K562 (cell line): Measurements from ENCODE around the gene LINS1. TPM values are rescaled to one million over a fixed set of nuclear protein-coding genes. Genes with fewer than 3 reads are reported as not detected.

Experiments used
- CSDE1 ChIP-seq, 2 experiments: fragments of 450-650 bp; IDR thresholded peaks; 2 replicates each; pipeline ENCODE4 v1.6.1; 2016; ENCODE audit warnings: mild to moderate bottlenecking in 1 of 2
- HDAC1 ChIP-seq, 2 experiments: fragments of 450-650 bp; IDR thresholded peaks; 2 replicates each; pipeline ENCODE4 v1.6.1; 2016 to 2017; ENCODE audit warnings: inconsistent platforms in 1 of 2, mild to moderate bottlenecking in 1 of 2, moderate library complexity in 1 of 2
- HNRNPL ChIP-seq: fragments of 200-400 bp; formaldehyde crosslinking; IDR thresholded peaks from 2 replicates; pipeline ENCODE4 v1.6.1; 2017; ENCODE audit warnings: low read depth, mild to moderate bottlenecking, low read length
- MGA ChIP-seq: fragments of 450-650 bp; IDR thresholded peaks from 2 replicates; pipeline ENCODE4 v1.6.1; 2016; ENCODE audit warnings: mild to moderate bottlenecking, moderate library complexity
- MTA1 ChIP-seq: fragments of 450-650 bp; IDR thresholded peaks from 2 replicates; pipeline ENCODE4 v1.6.1; 2017; ENCODE audit warnings: borderline replicate concordance
- MTA3 ChIP-seq: fragments of 450-650 bp; formaldehyde crosslinking; IDR thresholded peaks from 2 replicates; pipeline ENCODE4 v1.6.1; 2017; ENCODE audit warnings: mild to moderate bottlenecking, borderline replicate concordance
- NCOA6 ChIP-seq: fragments of 450-650 bp; IDR thresholded peaks from 2 replicates; pipeline ENCODE4 v1.6.1; 2017; ENCODE audit warnings: mild to moderate bottlenecking
- PHF20 ChIP-seq: fragments of 450-650 bp; IDR thresholded peaks from 2 replicates; pipeline ENCODE4 v1.6.1; 2018; ENCODE audit not compliant: partially characterized antibody
- POLR2G ChIP-seq: fragments of 200-400 bp; formaldehyde crosslinking; IDR thresholded peaks from 2 replicates; pipeline ENCODE4 v1.6.1; 2017; ENCODE audit warnings: low read depth, mild to moderate bottlenecking, antibody characterized with exemption, low read length, moderate library complexity
- SNIP1 ChIP-seq: fragments of 450-650 bp; IDR thresholded peaks from 2 replicates; pipeline ENCODE4 v1.7.1; 2017; ENCODE audit warnings: low read depth, mild to moderate bottlenecking
- SPI1 ChIP-seq: IDR thresholded peaks from 2 replicates; pipeline ENCODE4 v1.6.1; 2011; ENCODE audit warnings: low read depth, low read length, control low read depth, borderline replicate concordance
- ZNF143 ChIP-seq: sonication (generic); formaldehyde crosslinking; IDR thresholded peaks from 2 replicates; pipeline ENCODE4 v1.9.0; 2022; ENCODE audit warnings: mild to moderate bottlenecking, missing genetic modification reagents
- ZNF212 ChIP-seq: fragments of 450-650 bp; formaldehyde crosslinking; IDR thresholded peaks from 2 replicates; pipeline ENCODE4 v1.4.0; 2020; ENCODE audit warnings: mild to moderate bottlenecking
- ZNF507 ChIP-seq: conservative IDR thresholded peaks from 2 replicates; pipeline ENCODE4 v1.6.1; 2017; ENCODE audit warnings: missing genetic modification characterization, missing compliant biosample characterization
- ZNF551 ChIP-seq: fragments of 250-450 bp; sonication (Bioruptor Pico); IDR thresholded peaks from 2 replicates; pipeline ENCODE4 v1.5.0; 2021; ENCODE audit warnings: mild to moderate bottlenecking, moderate library complexity
- ZNF707 ChIP-seq: fragments of 250-450 bp; sonication (Bioruptor Pico); conservative IDR thresholded peaks from 2 replicates; pipeline ENCODE4 v1.8.0; 2022; ENCODE audit warnings: inconsistent platforms, mild to moderate bottlenecking, moderate library complexity
- polyA plus RNA-seq, 8 experiments: library from polyadenylated mRNA; depleted of rRNA in 4 of 8; stranded (reverse) in 5 of 8; unstranded in 3 of 8; fragments of >200 nt; fragmentation: Nextera tagmentation in 2 of 8; fragmentation: Illumina TruSeq in 1 of 8; extraction: Ambion mirVana in 2 of 8; extraction: Trizol in 1 of 8; gene quantifications; 2 replicates each; pipeline versions ENCODE4 v1.2.1 to v1.2.3, GENCODE V29; 2011 to 2014; ENCODE audit warnings: inconsistent platforms in 1 of 8, missing spikeins in 1 of 8
- total RNA-seq, 7 experiments: library from RNA; depleted of rRNA in 6 of 7; stranded (reverse); fragments of >200 nt in 6 of 7; fragmentation: Illumina TruSeq in 2 of 7; extraction: Trizol in 2 of 7; gene quantifications; 2 replicates each; pipeline versions ENCODE4 v1.2.1 to v1.2.3, GENCODE V29; 2011 to 2021; ENCODE audit warnings: low replicate concordance in 1 of 7
- TF ChIP-seq, protein P1 (sequence below): fragments of 250-450 bp; sonication (Bioruptor Pico); IDR thresholded peaks from 2 replicates; pipeline ENCODE4 v1.8.0; 2022; ENCODE audit warnings: moderate library complexity, mild to moderate bottlenecking, inconsistent platforms

LINS1 gene
- total and polyA plus RNA-seq, 9 of the 15 experiments (the other 6 are each of a cell fraction or from before 2014, with no cell fraction given) = 15.4 to 31.4 (median 24.6) TPM

DNA sequence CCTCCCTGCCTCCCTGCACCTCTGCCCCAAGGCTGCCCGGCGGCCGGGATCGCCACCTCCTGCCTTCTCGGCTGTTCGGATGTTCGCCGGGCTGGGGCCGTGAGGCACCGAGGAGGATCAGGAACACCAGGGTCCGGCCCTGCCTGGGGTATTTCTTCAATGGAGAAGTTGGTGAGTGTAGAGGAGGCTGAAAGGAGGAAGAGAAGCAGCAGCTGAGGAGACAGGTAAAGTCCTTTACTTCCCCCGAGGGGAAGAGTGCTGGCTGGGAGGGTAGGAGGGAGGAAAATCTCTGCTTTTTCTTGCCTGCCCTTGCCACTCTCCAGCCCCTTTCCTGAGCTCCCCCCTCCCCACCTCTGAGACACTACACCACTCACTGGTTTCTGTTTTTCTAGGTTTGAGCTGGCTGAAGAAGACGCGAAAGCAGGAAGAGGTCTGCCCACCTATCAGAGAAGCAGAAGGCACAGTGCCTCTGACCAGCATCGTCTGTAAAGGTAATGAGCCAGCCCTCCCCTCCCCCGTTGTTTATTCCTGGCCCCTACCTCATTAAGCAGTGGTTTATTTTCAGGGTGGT lies 924 bp upstream of the LINS1 start (continued):
- TF ChIP-seq MGA (no peak), MTA1 (0 out of 2 replicates have a peak, but pooled peaks have one; percentile 3), ZNF507 (no peak), ZNF143 (CRISPR knock-in tag) (no peak), NCOA6 (no peak), PHF20 (peak; percentile 1), ZNF212 (no peak), MTA3 (no peak), SNIP1 (no peak), HDAC1 (IDR thresholded peaks at IDR 0.05) (peak in 1 of 2 experiments; percentile 36; a peak in 1 of 4 replicates), CSDE1 (IDR thresholded peaks at IDR 0.05) (no peak), HNRNPL (no peak), ZNF707 (CRISPR knock-in tag) (no peak), POLR2G (peak; percentile 17), ZNF551 (CRISPR knock-in tag) (no peak), SPI1 (peak; percentile 73; the same call in 1 of the 2 replicates)
- TF ChIP-seq, protein P1, sequence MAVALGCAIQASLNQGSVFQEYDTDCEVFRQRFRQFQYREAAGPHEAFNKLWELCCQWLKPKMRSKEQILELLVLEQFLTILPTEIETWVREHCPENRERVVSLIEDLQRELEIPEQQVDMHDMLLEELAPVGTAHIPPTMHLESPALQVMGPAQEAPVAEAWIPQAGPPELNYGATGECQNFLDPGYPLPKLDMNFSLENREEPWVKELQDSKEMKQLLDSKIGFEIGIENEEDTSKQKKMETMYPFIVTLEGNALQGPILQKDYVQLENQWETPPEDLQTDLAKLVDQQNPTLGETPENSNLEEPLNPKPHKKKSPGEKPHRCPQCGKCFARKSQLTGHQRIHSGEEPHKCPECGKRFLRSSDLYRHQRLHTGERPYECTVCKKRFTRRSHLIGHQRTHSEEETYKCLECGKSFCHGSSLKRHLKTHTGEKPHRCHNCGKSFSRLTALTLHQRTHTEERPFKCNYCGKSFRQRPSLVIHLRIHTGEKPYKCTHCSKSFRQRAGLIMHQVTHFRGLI (CRISPR knock-in tag) = no peak
- TF ChIP-seq, all 486 proteins: peak for 15
